GM19043 (cell line): Measurements from ENCODE around the gene MRPL54.

Experiments used
- ATAC-seq: cut with Tn5 transposase; IDR thresholded peaks from one replicate; pipeline ENCODE4 v1.9.1; 2021; ENCODE audit warnings: low read depth; ENCODE audit not compliant: unreplicated experiment

MRPL54 gene

DNA sequence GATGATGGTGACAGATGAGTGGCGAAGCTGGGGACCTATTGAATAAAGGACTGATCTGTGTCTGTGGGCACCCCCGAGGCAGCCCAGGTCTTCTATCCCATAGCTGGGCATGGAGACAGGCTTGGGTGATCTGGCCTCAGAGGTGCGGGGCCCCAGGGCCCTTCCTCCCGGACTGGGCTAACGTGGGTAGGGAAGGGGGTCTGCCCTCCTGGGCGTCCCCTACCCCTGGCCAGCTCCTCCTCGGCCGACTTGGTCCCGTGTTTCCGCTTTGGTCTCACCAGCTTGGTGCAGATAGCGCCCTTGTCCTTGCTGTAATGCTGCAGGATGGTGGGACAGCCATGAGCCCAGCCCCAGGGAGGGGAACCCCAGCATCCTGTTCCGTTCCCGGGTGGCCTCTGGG, 20.4 kb downstream of the MRPL54 start:
- no peak for ATAC-seq

DNA sequence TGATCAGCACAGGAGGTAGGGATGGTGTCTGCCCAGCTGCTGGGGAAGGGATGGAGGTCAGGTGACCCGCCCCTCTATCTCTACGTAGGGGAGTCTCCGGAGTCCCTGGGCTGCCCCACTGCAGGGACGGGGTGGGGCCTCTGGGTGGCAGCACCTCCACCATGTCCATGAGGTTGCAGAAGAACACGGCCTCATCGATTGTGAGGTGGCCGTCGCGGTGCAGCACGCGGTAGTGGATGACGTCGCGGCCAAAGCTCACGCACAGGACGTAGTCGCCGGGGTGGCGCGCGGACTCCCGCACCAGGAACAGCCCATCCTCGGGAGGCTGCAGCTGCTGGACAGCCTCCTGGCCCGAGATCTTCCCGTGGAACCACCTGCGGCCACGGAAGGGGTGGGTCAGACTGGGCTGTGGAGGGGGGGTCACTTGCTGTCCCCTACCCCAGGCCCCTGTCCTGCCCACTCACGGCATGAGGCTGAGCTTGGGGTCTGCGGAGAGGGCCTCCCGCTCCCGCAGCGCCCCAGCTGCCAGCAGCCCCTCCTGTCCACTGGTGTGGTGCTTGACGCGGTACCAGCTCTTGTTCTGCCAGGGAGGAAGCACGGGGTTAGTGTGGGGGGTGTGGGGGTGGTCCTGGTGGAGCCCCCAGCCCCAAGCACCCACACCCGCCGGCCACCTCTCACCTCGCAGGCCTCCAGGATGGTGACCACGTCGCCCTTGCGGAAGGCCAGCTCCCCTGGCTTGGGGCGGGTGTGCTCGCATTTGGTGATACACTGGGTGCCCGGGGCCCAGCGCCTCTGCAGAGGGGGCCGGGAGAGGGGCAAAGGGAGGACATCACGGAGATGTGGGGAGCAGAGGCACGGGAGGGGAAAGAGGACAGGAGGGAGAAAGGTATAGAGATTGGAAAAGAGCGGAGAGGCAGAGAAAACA, 21.4 kb downstream of the MRPL54 start:
- no peak for ATAC-seq

DNA sequence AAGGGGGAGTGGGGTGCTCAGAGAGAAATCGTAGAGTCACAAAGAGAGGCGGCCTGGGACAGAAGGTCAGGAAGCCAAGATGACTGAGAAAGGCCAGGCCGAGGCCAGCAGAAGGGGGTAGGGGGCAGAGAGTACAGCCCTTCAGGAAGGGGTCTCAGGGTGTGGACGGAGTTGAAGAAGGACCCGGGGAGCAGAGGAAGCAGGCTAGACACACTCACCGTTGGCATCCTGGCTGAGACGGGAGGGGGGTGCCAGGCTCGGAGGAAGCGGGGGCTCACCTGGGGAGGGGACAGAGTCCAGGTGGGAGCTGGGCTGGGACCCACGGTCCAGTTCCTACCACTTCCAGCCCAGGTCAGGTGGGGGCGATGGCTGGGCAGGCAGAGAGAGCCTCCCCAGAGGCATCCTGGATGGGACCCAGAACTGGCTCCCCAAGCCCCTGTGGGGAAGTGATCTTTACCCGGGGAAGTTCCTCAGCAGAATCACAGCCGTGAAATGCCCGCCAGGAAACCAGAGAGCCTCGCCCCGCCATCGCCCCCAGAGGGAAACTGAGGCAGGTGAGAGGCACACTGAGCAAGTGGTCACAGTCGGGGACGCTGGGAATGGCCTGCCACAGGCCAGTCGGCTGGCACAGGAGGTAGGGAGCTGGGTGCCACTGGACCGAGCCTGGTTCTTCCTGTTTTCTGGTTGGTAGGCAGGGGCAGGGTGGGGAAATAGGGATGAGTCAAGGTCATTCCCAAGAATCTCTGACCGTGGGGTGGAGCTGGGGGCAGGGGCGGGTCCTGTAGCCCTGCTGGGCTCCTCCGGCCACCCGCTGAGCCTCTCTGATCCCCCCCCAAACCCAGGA, 22.3 kb downstream of the MRPL54 start:
- no peak for ATAC-seq

- no peak for ATAC-seq
Measured at GRCh38 chr19:3785451-3785937, 23.0 kb downstream of the MRPL54 start.

- ATAC-seq: no peak
Measured at GRCh38 chr19:3785938-3786824, 23.7 kb downstream of the MRPL54 start, which contains the start of gene MATK. Gene MATK (minus strand): TSS chr19:3786381. CDS start chr19:3785135, 1,246 bp downstream.

DNA sequence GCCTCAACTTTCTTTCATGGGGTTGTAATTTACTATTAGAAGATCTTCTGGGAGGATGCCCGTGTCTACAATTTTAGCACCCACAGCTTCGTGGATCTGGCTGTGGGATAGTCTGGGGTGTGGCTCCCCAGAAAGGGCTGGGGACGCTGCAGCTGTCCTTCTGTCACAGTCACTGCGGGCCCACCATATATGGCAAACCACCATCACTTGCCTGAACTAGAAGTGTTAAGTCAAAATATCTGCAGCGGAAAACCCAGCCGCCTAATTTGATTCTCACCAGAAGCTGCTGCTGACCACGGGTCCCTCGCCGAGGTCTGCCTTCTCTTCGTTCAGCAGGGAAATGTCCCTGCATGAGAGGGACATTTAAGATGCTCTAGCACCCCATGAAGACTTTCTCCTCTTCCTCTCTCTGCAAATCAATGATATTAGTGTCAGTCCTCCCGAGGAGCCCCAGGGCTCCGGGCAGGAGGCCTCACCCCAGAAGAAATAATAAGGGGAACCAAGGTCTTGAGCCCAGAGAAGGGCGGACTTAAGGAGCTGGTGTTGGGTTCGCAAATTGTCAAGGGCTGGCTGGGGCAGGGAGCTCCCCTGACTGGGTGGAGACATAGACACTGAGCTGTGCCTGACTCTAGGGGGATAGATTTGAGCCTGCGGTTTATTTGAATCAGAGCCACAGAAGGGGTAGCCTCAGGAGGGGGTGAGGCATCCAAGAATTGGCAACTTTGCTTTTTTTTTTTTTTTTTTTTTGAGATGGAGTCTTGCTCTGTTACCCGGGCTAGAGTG, 26.7 kb downstream of the MRPL54 start:
- ATAC-seq: no peak

DNA sequence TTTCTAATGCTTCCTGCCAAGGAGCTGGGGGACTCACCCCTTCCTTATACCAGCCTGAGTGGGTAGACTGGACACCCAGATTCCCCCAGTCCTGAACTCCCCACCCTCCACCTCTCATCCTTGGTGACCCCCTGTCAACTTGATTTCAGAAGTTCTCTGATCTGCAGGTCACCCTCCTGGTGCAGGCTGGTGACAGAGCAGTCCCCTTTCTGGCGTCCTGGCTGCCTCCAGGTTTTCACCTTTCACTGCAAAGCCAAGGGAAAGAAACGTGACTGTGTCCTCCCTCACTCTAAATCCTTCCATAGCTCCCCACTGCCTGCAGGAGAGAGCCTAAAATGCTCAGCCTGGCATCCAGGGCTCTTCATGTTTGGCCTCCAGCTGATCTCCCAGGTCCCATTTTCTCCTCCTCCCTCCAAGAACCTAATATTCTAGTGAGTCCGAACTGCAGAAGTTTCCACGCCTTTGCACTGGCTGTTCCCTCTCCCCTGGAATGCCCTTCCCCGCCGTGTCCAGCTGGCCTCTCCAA, 27.8 kb downstream of the MRPL54 start:
- no peak for ATAC-seq

GRCh38 chr19:3790941-3791340, 28.5 kb downstream of the MRPL54 start:
- ATAC-seq: no peak

GRCh38 chr19:3792114-3792513, 29.6 kb downstream of the MRPL54 start:
- no peak for ATAC-seq

DNA sequence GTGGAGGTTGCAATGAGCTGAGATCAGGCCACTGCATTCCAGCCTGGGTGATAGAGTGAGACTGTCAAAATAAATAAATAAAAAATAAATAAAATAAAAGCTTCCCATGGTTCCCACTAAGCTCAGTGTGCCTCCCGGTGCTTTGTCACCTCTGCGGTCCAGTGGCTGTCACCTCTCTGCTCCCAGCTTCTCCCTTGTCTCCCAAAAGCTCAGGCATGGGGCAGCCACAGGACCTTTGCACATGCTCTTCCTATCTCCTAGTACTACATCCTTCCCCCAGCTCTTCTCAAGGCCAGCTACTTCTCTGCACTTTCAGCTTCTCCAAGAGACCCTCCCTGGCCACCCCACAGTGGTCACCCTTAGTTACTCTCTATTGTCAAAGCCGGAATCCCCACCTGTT, 31.3 kb downstream of the MRPL54 start:
- no peak for ATAC-seq

DNA sequence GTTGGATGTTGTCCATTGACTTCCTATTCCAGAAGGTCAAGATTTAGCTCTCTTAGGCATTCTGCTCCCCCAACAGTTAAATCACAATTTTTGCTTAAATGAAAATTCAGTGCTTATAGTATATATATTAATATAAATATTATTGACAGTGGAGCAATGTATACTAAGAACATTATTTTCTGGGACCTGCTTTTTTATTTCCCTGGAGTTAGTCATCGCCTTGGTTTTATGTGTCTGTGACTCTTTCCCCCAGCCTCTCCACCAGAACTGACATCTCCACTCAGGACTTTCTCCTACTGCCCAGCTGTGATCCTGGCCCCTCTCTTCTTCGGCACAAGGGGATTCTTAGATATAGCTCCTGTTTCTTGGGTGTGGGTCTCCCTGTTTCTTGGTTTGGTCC, 33.9 kb downstream of the MRPL54 start:
- ATAC-seq: no peak

- ATAC-seq: no peak
Measured at GRCh38 chr19:3798137-3798536, 35.7 kb downstream of the MRPL54 start.

DNA sequence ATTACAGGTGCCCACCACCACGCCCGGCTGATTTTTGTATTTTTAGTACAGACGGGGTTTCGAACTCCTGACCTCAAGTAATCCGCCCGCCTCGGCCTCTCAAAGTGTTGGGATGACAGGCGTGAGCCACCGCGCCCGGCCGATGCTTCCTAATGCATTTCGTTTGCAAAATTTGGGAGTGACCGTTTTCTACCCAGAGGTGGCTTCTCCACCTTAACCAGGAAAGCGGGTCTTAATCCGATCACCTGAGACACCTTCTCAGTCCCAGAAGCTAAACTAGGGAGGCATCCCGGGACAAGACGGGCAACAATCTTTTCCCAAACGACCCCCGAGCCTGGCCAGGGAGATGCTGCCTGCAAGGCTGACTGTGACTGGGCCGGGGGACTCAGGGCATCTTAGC, 38.5 kb downstream of the MRPL54 start:
- ATAC-seq: no peak

GRCh38 chr19:3801412-3802096, 39.1 kb downstream of the MRPL54 start:
- ATAC-seq: no peak

- no peak for ATAC-seq
Measured at GRCh38 chr19:3803114-3803888, 40.8 kb downstream of the MRPL54 start.

GRCh38 chr19:3803986-3804385, 41.5 kb downstream of the MRPL54 start:
- ATAC-seq: no peak

DNA sequence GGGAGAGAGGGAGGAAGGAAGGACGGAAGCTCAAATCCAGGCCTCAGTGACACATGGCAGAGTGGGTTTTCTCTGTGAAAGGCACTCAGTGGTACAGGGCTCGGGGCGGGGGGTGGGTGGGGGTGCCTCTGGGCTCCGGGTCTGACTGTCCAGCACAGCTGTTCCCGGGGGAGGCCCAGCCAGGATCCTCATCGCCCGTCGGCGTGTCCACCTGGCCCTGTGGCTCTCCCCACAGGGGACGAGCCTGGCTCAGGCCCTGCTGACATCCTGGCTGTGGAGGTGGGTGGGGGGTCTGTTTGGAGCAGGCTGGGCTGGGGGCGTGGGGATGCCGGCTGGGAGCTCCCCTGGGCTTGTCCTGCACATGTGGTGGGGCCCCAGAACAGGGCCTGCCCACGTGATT, 41.9 kb downstream of the MRPL54 start:
- ATAC-seq: no peak

GRCh38 chr19:3805859-3806258, 43.4 kb downstream of the MRPL54 start:
- no peak for ATAC-seq
